ENCODE measurements around the gene RBFOX2.
A peak's percentile ranks its signal among the peaks of the same experiment; 100 is the strongest.

The RBFOX2 gene

DNA sequence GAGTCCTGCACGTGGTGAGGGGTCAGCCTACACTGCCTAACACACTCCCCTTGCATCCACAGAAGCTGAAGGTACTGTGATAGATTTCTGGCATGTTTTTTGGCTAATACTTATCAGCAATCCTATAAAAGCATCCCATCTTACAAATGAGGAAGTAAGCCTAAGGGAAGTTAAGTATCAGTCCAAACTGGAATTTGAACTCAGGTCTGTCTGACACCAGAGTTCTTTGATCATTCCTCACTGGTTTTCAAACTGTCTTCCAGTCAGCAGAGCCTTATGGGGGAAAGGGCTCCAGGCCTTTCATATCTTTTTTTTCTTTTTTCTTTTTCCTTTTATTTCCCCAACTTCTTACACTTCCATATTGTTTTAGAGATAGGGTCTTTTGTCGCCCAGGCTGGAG lies 105.6 kb downstream of the RBFOX2 start:
- DNase-seq: no peak

GRCh38 chr22:35921777-35922176 lies 106.8 kb downstream of the RBFOX2 start:
- peak; percentile 93 for DNase-seq

- no peak for DNase-seq
Observed at GRCh38 chr22:35921044-35921443, 107.6 kb downstream of the RBFOX2 start.

GRCh38 chr22:35919002-35919542 lies 109.6 kb downstream of the RBFOX2 start:
- no peak for DNase-seq

GRCh38 chr22:35918456-35918855 lies 110.2 kb downstream of the RBFOX2 start:
- DNase-seq: no peak

- no peak for DNase-seq
Observed at GRCh38 chr22:35917651-35918050, 111.0 kb downstream of the RBFOX2 start.

GRCh38 chr22:35915477-35916013 lies 113.1 kb downstream of the RBFOX2 start:
- DNase-seq: peak; percentile 47

- peak; percentile 91 for DNase-seq
Observed at GRCh38 chr22:35914665-35915476, 113.8 kb downstream of the RBFOX2 start.

DNA sequence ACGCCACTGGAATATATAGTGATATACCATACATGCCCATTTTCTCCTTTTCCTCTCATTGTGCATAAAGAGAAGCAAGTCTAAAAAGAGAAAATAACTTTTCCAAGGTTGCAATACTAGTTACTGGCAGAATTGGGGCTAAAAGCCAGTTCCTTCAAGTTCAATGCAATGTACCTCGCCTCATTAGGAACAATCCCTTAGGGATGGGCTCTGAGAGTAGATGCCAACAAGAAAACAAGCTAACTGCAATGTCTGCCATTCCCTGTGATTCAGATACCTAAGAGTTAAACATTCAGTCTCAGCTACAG lies 114.3 kb downstream of the RBFOX2 start:
- no peak for DNase-seq

DNA sequence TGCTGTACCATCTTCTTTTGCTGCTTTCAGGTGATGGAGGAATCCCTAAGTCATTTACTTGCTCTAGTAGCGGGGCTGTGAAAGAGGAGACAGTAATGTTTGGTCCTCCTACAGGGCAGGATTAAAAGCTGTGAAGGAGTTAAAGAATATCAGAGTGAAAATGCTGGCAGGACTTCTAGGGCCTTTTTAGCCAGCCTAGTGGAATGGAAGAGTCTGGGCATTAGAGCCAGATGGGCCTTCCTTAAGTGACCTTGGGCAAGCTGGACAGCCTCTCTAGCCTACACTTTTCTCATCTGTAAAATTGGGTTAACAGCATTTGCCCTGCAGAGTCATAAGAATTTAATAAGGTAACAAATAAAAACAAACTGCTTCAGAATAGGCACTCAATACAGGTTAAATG lies 114.7 kb downstream of the RBFOX2 start:
- no peak for DNase-seq

DNA sequence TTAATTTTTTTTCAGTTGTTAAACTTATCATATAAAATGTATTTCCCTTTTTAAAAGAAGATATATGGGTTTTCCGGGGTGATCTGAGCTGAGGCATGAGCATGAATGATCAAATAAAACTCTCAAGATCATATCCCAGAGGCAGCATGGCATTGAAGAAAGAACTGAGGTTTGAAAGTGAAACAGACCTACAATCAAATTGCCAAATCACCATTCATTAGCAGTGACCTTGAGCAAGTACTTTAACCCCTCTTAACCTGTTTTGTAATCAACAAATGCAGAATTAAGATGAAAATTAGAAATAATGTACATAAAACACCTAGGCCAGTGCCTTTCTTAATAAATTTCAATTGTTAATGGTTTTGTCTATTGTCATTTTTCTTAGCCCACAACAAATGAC lies 116.0 kb downstream of the RBFOX2 start:
- DNase-seq: no peak

GRCh38 chr22:35911877-35912276 lies 116.7 kb downstream of the RBFOX2 start:
- DNase-seq: no peak

- DNase-seq: no peak
Observed at GRCh38 chr22:35910926-35911325, 117.7 kb downstream of the RBFOX2 start.

- DNase-seq: peak; percentile 34
Observed at GRCh38 chr22:35910003-35910769, 118.4 kb downstream of the RBFOX2 start.

- no peak for DNase-seq
Observed at GRCh38 chr22:35905894-35906293, 122.7 kb downstream of the RBFOX2 start.

DNA sequence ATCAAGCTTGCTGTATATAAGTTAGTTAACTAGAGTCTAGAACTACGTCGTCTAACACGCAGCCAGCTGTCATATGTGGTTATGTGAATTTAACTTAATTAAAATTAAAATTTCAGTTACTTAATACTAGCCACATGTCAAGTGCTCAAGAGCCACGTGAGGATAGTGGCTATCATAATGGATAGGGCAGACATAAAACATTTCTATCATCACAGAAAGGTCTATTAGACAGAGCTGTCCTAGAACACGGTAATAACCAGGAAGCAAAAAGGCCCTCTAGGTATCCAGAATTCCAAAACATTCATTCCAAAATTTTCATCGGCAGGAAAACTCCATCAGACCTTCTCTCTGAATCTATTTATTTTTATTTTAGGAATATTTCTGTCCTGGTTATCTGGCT lies 123.9 kb downstream of the RBFOX2 start:
- no peak for DNase-seq

- no peak for DNase-seq
Observed at GRCh38 chr22:35904336-35904692, 124.3 kb downstream of the RBFOX2 start.

DNA sequence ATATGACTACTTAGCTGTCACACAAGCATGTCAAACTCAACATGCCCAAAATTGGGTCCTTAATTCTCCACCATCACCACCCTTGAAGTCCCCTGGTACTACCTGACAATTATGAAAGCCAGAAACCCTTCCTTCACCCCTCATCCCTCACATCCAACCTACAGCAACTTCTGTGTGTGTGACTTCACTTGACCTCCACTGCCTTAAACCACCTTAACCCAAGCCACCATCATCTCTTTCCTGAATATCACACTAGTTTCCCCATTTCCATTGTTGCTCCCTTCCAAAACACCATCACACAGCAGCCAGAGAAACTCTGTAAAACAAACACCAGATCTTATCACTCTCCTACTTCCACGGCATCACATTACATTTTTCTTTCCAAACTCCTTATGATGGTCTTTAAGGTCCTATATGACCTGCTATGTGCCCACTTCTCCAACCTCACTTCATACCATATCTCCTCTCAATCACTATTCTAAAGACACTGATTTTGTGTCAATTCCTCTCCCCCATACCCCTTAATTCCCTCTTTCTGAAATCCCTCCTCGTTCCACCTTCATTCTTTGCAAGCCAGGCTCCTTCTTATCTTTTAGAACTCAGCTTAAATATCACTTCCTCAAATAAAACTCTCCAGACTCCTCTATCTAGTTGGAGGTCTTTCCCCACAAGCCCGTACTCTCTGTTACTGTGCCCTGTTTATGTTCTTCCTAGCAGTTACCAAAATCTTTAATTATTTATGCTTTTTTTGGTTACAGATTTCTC lies 124.9 kb downstream of the RBFOX2 start:
- DNase-seq: no peak

DNA sequence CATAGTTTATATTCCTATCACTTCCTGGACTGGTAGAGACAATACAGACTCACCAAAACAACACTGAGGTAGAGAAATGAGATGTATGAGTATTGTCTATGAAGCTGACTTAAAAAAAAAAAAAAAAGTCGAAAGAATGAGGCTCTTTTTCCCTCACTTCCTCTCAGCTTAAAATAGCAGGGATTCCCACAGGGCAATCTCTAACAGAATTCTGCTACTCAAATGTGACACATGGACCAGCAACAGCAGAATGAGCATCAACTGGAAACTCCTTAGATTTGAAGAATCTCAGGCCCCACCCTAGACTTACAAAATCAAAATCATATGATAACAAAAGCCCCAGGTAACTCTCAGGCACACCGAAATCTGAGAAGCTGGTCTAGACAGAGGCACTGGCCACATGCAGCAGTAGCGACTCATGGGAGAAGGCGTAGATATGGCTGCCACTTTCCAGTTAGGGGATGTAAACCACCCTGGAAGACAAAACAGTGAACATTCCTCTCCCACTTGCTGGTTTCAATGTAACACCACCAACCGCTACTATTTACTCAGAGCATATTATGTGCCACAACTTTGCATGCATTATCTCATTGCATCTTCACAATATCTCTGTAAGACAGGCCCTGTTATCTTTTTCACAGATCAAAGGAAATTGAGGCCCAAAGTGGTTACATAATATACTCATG lies 128.0 kb downstream of the RBFOX2 start:
- DNase-seq: peak; percentile 81

DNA sequence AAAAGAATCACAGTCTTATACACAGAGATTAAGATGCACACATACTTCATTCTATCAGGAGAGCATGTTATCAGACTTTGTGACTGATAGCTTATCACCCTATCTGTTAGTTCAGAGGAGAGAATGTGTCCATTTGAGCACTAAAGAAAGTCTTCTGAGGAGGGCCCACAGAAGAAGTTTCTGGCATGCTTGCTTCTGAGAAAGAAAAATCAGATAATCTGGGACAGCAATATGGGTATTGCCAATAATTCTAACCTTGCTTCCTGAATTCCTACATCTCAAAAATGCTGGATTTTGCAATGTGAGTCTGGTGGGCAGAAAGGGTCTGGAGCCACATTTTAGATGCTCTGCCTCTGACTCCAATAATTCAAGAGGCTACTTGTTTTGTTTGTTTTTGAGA lies 128.9 kb downstream of the RBFOX2 start:
- no peak for DNase-seq

DNA sequence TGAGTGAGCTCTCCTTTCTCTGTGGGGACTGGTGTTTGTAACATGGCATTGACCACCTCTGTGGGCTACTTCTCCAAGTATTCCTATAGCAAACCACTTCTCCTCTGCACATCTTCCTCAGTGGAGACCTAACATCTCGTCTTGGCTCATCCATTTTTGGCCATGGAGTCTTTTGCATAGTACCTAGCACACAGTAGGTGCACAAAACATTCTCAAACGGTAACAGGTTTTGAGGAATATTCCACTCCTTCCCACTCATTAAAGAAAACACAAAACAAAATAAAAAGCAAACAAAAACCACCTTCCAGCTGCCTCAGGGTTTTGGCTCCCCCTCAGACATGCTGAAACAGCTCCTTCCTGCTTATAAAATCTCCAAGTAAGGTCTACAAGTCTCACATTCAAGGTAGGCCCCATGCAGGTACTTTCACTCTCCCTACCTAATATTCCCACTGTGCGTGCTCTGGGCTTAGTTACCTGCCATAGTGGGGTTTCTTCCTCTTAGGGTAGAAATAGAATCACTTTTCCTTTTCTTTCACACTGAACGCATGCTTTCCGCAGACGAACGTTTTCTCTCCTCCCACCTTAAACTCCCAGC lies 132.4 kb downstream of the RBFOX2 start:
- DNase-seq: no peak

Data from EL (cell line).